HG02759 (cell line): Measurements from ENCODE around the gene CCNL2.
"Not testable (repeated sequence)": the region's sequence is repeated elsewhere in the genome, so short reads cannot be mapped to it uniquely, and the experiment has no call there.

Source experiments
- ATAC-seq: cut with Tn5 transposase; IDR thresholded peaks from one replicate; pipeline ENCODE4 v1.9.1; 2021; ENCODE audit warnings: mild to moderate bottlenecking, moderate library complexity; ENCODE audit not compliant: unreplicated experiment

Gene CCNL2

GRCh38 chr1:1432951-1433803 is 34.0 kb upstream of the CCNL2 start:
- ATAC-seq = no peak

- ATAC-seq = no peak
Measured at GRCh38 chr1:1432274-1432950, 33.3 kb upstream of the CCNL2 start.

GRCh38 chr1:1431845-1432273 is 32.7 kb upstream of the CCNL2 start:
- ATAC-seq = no peak

- no peak for ATAC-seq
Measured at GRCh38 chr1:1430992-1431844, 32.1 kb upstream of the CCNL2 start.

- no peak for ATAC-seq
Measured at GRCh38 chr1:1430114-1430982, 31.2 kb upstream of the CCNL2 start.

- no peak for ATAC-seq
Measured at GRCh38 chr1:1429671-1430073, 30.5 kb upstream of the CCNL2 start.

GRCh38 chr1:1428967-1429366 is 29.8 kb upstream of the CCNL2 start:
- not testable (repeated sequence) for ATAC-seq

GRCh38 chr1:1428174-1428573 is 29.0 kb upstream of the CCNL2 start:
- ATAC-seq = no peak

- no peak for ATAC-seq
Measured at GRCh38 chr1:1427820-1428148, 28.6 kb upstream of the CCNL2 start.

- ATAC-seq = no peak
Measured at GRCh38 chr1:1427106-1427819, 28.1 kb upstream of the CCNL2 start.

- ATAC-seq = no peak
Measured at GRCh38 chr1:1426496-1427105, 27.5 kb upstream of the CCNL2 start.

- no peak for ATAC-seq
Measured at GRCh38 chr1:1425753-1426495, 26.8 kb upstream of the CCNL2 start.

- ATAC-seq = no peak
Measured at GRCh38 chr1:1425426-1425752, 26.3 kb upstream of the CCNL2 start.

- no peak for ATAC-seq
Measured at GRCh38 chr1:1424707-1425106, 25.6 kb upstream of the CCNL2 start.

GRCh38 chr1:1423245-1423597 is 24.1 kb upstream of the CCNL2 start:
- no peak for ATAC-seq

GRCh38 chr1:1422465-1423244 is 23.5 kb upstream of the CCNL2 start:
- no peak for ATAC-seq

- no peak for ATAC-seq
Measured at GRCh38 chr1:1421907-1422464, 22.9 kb upstream of the CCNL2 start.
